Spinal cord (tissue), 10 donors: Measurements from ENCODE around the gene POU2F2. TPM values are rescaled to one million over a fixed set of nuclear protein-coding genes. Genes with fewer than 3 reads are reported as not detected.

Source experiments
- DNase-seq, 6 donors: peaks; one replicate each; pipeline versions ENCODE4 v3.0.0 to v3.0.0-alpha.2; 2013 to 2015; ENCODE audit warnings: low spot score in 6 of 6, low read depth in 4 of 6
- H3K27ac ChIP-seq: one replicate; pipeline ENCODE4 v1.5.1; 2013; ENCODE audit warnings: low read depth, low read length, control low read depth
- H3K27me3 ChIP-seq: one replicate; pipeline ENCODE4 v1.6.1; 2013; ENCODE audit warnings: low read length; ENCODE audit not compliant: control insufficient read depth, insufficient read depth
- H3K36me3 ChIP-seq: one replicate; pipeline ENCODE4 v1.6.1; 2013; ENCODE audit warnings: low read length; ENCODE audit not compliant: control insufficient read depth, insufficient read depth
- H3K4me1 ChIP-seq: one replicate; pipeline ENCODE4 v1.6.1; 2013; ENCODE audit warnings: low read length; ENCODE audit not compliant: control insufficient read depth, insufficient read depth
- H3K4me3 ChIP-seq: one replicate; pipeline ENCODE4 v1.5.1; 2013; ENCODE audit warnings: low read depth, low read length, control low read depth
- H3K9me3 ChIP-seq: one replicate; pipeline ENCODE4 v1.6.1; 2013; ENCODE audit warnings: low read length; ENCODE audit not compliant: control insufficient read depth, insufficient read depth
- WGBS: methylation state at CpG from one replicate; pipeline ENCODE4 v1.1.5; 2013; ENCODE audit warnings: missing lambda C conversion rate; ENCODE audit not compliant: insufficient coverage; 5-methylcytosine and 5-hydroxymethylcytosine counted together
- polyA plus RNA-seq, 2 donors: library from polyadenylated mRNA; unstranded; fragments of 120-200 nt; gene quantifications; one replicate each; pipeline ENCODE4 v1.2.1, GENCODE V29; 2013; ENCODE audit not compliant: insufficient read length in 2 of 2
- total RNA-seq, 2 donors: library from RNA; depleted of rRNA in 1 of 2; stranded (reverse); fragments of 120-200 nt in 1 of 2; fragments of >200 nt in 1 of 2; gene quantifications; one replicate each; pipeline versions ENCODE4 v1.2.3 to v1.2.4, GENCODE V29; 2013 to 2014
- donor health status: healthy.

Gene POU2F2
- total and polyA plus RNA-seq, 4 donors, result 1.2 to 20.6 (median 10.4) TPM

DNA sequence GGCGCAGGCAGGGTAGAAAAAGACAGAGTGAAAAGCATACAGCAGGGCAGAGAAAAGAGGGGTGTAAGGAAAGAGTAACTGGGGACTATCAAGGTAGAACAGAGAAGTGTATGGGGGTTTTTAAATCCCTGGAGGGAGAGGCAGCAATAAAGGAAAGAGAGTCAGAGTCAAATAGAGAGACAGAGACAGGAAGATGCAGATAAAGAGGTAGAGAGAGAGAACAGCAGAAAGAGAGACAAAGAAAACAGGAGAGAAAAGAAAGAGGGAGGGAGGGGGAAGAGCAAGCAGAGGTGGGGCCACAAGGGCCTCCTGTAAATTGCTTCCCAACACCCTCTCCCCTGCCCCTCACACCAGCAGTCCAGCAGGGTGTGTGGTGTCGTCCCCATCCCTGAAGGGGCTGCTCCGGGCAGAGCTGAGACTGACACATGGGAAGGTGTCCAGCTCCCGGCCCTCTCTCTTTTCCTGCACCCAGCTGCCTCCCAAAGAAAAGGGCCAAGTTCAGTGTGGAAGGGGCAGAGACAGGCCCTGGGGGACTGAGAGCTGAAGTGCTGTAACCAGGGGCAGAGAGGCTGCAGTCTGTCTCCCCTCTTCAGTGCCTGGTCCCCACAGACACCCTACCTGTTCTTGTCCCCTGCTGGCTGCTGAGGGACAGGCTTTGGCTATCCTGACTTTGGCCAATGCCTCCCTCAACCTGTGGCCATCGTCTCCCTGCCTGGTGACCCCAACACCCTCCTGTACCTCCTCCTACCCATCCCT is 17.4 kb upstream of the POU2F2 start:
- WGBS, result 33% methylated on average over 4 of the region's 5 CpGs

DNA sequence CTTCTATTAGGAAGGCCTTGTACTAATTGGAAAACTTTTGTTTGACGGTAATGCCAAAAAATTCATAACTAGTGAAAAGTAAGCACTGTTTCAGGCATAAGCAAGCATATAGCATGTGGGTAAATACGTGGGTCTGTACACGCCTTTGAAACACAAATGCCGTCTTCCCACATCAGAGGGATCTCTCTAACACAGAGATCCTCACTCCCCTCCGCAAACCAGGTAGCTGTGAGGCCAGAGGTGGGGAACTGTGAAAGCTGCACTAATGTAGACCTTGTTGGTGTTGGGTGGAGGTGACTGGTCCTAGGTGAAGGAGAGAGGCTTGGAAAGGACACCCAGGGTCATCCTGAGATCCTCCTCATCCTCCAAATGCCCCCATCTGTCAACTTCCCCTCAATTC is 16.0 kb upstream of the POU2F2 start:
- no peaks in the 10 kb centered on the region for H3K27me3 ChIP-seq
- H3K9me3 ChIP-seq, result no peaks in the 10 kb centered on the region
- H3K4me3 ChIP-seq, result no peak overlapping the region
- H3K4me1 ChIP-seq, result peaks cover 35% of the 10 kb centered on the region
- H3K27ac ChIP-seq, result no peak overlapping the region
- 63% methylated on average over 1 of the region's 5 CpGs for WGBS
- peaks cover 2% of the 10 kb centered on the region for H3K36me3 ChIP-seq
- DNase-seq, result no peak

More for the DNA sequence above, 17.4 kb upstream of the POU2F2 start:
- Histone ChIP-seq H3K4me3 (no peak overlapping the region), H3K4me1 (peaks cover 48% of the 10 kb centered on the region), H3K9me3 (no peaks in the 10 kb centered on the region), H3K36me3 (peaks cover 2% of the 10 kb centered on the region), H3K27ac (no peak overlapping the region), H3K27me3 (no peaks in the 10 kb centered on the region)
- no peak for DNase-seq

DNA sequence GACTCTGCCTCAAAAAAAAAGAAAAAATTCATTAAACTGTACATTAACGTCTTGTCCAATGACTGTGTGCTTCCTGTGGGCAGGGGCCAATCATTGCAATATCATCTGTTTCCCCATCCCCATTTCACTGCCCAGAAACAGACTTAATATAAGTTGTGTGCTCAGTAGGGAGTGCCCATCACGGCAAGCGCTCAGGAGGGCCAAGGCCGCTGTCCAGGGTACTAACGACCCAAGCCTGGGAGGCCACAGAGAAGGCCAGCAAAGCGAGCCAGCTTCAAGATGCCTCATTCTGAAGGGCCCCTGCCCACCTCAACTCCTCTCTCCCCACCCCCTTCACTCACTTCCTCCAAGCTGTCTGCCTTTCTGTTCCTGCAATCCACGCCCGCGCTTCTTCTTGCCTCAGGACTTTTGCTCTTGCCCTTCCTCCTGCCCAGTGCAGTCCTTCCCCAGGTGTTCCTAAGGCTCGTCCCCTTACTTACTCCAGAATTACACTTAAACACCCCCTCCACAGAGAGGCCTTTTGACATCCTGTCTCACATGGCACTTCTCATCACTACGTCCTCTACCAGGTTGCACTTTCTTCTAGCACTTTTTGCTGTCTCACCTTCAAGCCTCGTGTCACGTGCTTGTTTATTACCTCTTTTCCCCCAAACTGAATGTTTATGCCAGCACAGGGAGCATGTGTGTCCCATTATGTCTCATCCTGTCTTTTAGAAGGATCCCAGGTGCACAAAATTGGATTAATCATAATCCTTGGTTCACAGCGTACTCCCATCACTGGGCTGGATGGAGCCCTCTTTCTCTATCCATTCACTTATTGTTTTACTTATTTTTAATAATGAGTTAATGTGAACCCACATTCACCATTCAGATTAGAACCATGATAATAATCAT is 11.3 kb upstream of the POU2F2 start:
- Histone ChIP-seq H3K4me3 (no peak overlapping the region), H3K4me1 (peaks cover 5% of the 10 kb centered on the region), H3K36me3 (no peaks in the 10 kb centered on the region), H3K27ac (no peak overlapping the region), H3K27me3 (no peaks in the 10 kb centered on the region), H3K9me3 (no peaks in the 10 kb centered on the region)
- peak in 1 of 6 donors; percentile 29 for DNase-seq
- 46% methylated on average over 12 of the region's 14 CpGs for WGBS

DNA sequence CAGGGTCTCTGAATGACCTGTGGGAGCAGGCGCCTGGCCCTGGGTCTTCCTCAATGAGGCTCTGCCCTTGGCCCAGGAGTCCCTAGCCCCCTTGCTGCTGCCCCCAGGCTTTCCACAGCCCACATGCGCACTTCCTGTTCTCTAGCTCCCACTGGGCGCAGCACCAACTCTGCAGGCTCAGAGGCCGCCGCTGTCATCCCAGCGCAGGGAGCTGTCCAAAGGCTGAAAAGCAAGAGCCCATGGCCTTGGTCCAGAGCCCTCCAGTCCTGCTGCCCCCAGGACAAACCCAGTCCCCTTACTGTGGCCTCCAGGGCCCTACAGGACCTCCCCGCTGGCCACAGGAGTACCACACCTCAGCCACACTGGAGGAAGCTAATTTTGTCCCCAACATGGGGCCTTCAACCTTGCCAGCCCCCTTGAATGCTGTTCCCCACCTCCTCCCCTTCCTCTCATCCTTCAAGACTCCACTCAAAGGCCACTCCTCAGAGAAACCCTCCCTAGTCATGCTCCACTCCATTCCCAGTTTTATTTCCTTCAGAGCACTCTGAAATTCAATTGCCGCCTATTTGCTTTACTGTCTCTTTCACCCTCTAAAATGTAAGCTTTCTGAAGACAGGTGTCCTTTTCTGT is 8.0 kb upstream of the POU2F2 start:
- no peaks in the 10 kb centered on the region for H3K27me3 ChIP-seq
- no peaks in the 10 kb centered on the region for H3K9me3 ChIP-seq
- peak in 2 of 6 donors; percentile 39 to 75 for DNase-seq
- H3K4me1 ChIP-seq, result peaks cover 8% of the 10 kb centered on the region
- no peaks in the 10 kb centered on the region for H3K36me3 ChIP-seq
- no peak overlapping the region for H3K27ac ChIP-seq
- WGBS, result 32% methylated on average over 7 of the region's 8 CpGs
- H3K4me3 ChIP-seq, result no peak overlapping the region

DNA sequence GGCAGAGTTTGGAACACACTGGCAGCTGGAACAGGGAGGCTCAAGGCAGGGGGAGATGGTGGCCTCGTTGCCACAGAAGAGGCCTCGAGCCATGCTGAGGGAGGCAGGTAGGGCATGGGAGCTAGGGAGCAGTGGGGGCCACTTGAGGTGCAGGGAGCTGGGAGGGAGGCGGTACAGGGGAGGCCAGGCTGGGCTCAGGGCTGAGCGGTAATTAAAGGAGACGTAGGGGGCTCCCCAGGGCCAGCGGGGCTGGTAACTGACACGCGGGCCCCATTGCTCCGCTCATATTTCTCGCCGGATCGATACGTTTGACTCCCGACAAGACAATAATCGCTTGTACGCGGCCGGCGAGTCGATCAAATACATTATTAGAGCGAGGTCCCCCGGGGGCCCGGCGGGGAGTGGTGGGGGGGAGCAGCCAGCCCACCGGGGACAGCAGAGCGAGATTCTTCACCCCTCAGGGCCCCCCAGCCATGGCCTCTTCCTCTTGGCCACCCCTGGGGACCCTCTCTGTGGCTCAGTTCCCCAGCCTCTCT is 2.4 kb upstream of the POU2F2 start:
- peak in 1 of 6 donors; percentile 28 for DNase-seq
- Histone ChIP-seq H3K36me3 (no peaks in the 10 kb centered on the region), H3K9me3 (no peaks in the 10 kb centered on the region), H3K27me3 (peaks cover 17% of the 10 kb centered on the region), H3K27ac (no peak overlapping the region), H3K4me1 (peaks cover 37% of the 10 kb centered on the region), H3K4me3 (no peak overlapping the region)
- WGBS, result 59% methylated on average over 16 of the region's 26 CpGs

DNA sequence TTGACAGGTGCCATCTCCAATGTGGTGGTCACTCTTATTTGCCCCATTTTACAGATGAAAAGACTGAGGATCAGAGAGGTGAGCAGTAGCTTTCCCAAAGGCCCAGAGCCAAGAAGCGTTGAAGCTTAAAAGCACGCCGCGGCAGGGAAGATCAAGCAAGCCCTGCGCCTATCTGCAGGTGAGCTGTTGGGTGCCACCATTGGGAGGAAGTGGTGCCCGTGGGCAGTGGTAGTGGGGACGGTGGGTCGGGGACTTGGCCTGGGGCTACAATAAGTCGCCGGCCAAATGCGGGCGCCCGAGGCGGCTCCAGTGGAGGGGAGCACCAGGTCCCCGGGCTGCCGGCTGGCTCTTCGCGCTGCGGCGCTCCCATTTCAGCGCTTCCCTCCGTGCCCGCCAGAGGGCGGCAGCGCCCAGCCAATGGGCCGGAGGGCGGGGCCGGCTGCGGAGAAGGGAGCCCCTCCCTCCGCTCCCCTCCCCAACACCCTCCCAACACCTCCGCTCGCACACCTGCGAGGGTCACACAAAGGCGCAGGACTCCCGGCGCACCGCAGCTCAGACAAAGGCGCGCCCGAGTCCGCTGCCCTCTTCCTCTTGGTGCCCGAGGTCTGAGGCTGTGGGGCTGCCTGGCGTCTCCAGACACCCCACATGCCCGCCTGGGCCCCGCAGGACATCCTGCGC is 744 bp upstream of the POU2F2 start:
- Histone ChIP-seq H3K4me3 (peak overlapping the region; percentile 18), H3K36me3 (no peaks in the 10 kb centered on the region), H3K4me1 (peaks cover 40% of the 10 kb centered on the region), H3K9me3 (no peaks in the 10 kb centered on the region), H3K27me3 (peaks cover 17% of the 10 kb centered on the region), H3K27ac (no peak overlapping the region)
- DNase-seq, result peak in 5 of 6 donors; percentile 51 to 91 (median 56)
- WGBS, result 3% methylated on average over 45 of the region's 46 CpGs

DNA sequence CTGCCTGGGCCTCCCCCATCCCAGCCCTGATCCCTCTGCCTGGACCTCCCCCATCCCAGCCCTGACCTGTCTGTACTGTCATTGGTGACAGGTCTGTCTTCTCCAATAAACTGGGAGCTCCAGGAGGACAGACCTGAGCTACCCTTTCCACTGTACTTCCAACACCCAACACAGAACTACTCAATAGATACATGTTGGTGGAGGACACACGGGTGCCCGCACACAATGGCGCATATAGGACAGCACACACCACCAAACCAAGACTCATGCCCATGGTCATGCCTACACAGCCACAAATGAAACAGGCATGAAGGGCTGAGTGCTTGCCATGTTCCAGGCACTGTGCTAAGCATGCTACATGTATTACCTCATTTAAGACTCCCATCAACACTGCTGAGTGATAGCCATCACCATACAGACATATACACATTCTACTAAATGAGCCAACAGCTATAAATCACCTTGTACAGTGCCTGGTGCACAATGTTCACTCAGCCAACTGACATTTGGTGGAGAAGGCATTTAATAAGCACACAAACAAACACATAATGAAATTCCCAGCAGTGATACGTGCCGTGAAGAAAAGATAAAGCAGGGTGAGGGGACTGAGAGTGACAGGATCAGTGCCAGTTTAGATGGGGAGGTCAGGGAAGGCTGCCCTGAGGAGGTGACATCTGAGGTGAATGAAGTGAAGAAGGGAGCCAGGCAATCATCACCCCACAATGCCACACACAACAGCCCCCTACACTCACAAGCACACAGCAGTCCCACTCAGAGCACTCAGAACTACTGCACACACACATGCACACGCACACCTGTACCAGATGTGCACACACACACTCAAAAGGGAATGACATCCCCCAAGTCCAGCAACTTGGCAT is 857 bp downstream of the POU2F2 start:
- WGBS, result 92% methylated on average over 4 of the region's 6 CpGs

DNA sequence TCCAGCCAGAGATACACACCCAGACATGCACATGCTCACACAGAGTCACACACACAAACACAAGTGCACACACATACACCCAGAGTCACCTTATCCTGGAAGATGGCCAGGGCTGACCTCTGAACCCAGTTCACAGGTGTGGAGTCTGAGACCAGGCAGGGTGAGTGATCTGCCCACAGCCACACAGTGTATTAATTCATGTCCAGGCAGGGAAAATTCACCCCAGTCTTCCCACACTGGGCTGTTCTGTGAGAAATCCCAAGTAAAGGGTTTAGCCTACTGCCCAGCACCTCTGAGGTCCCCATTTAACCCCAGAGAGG is 2.0 kb downstream of the POU2F2 start:
- no peak for DNase-seq
- no peak overlapping the region for H3K4me3 ChIP-seq
- H3K27me3 ChIP-seq, result peaks cover 17% of the 10 kb centered on the region
- H3K4me1 ChIP-seq, result peaks cover 37% of the 10 kb centered on the region
- H3K9me3 ChIP-seq, result no peaks in the 10 kb centered on the region
- no peaks in the 10 kb centered on the region for H3K36me3 ChIP-seq
- H3K27ac ChIP-seq, result no peak overlapping the region

More for the DNA sequence above, 857 bp downstream of the POU2F2 start:
- H3K36me3 ChIP-seq, result no peaks in the 10 kb centered on the region
- no peaks in the 10 kb centered on the region for H3K9me3 ChIP-seq
- H3K27me3 ChIP-seq, result peaks cover 17% of the 10 kb centered on the region
- no peak overlapping the region for H3K4me3 ChIP-seq
- H3K27ac ChIP-seq, result no peak overlapping the region
- no peak for DNase-seq
- peaks cover 40% of the 10 kb centered on the region for H3K4me1 ChIP-seq
